H1 (cell line): ENCODE data around the gene TBC1D10A. TPM values are rescaled to one million over a fixed set of nuclear protein-coding genes. Genes with fewer than 3 reads are reported as not detected.

ENCODE experiments used
- CTCF ChIA-PET: fragments of 300-600 bp; sonication (Branson Sonifier 250); formaldehyde crosslinking; loops from one replicate; lab custom pipeline; 2021; ENCODE audit not compliant: partially characterized antibody; lab: Charles Lee
- POLR2A ChIA-PET: fragments of 300-600 bp; sonication (Branson Sonifier 250); formaldehyde crosslinking; loops from one replicate; lab custom pipeline; 2021; ENCODE audit warnings: inconsistent platforms; ENCODE audit not compliant: partially characterized antibody; lab: Charles Lee
- DNase-seq, 2 experiments: peaks; one replicate each; pipeline versions ENCODE4 v3.0.0 to v3.0.0-alpha.2; 2010 to 2022; ENCODE audit warnings: low spot score in 2 of 2, low read depth in 1 of 2, mixed read lengths in 1 of 2
- FAIRE-seq: peaks from 2 replicates; lab custom pipeline; 2011; peaks lifted over from hg19 to GRCh38; lab: Jason Lieb, UNC
- H2AFZ ChIP-seq: 2 replicates; pipeline ENCODE4 v1.8.1; 2012; ENCODE audit warnings: low read length, inconsistent platforms
- H2AK5ac ChIP-seq: 2 replicates; pipeline ENCODE4 v1.6.1; 2013; ENCODE audit warnings: low read depth, low read length
- H2BK120ac ChIP-seq: replicated peaks from 2 replicates; pipeline ENCODE3; 2013; ENCODE audit warnings: low read depth, low read length, inconsistent platforms
- H2BK12ac ChIP-seq: 2 replicates; pipeline ENCODE4 v1.6.1; 2013; ENCODE audit warnings: low read depth, low read length
- H2BK15ac ChIP-seq: 2 replicates; pipeline ENCODE4 v1.6.1; 2013; ENCODE audit warnings: low read length
- H2BK20ac ChIP-seq: 2 replicates; pipeline ENCODE4 v1.6.1; 2013; ENCODE audit warnings: low read length
- H2BK5ac ChIP-seq: 2 replicates; pipeline ENCODE4 v1.6.1; 2013; ENCODE audit warnings: low read depth, low read length
- H3K14ac ChIP-seq: 2 replicates; pipeline ENCODE4 v1.6.1; 2013; ENCODE audit warnings: inconsistent platforms; ENCODE audit not compliant: insufficient read length
- H3K18ac ChIP-seq: 2 replicates; pipeline ENCODE4 v1.6.1; 2013; ENCODE audit warnings: low read length; ENCODE audit errors: extremely low read depth
- H3K23ac ChIP-seq: 2 replicates; pipeline ENCODE4 v1.6.1; 2013; ENCODE audit warnings: inconsistent platforms; ENCODE audit not compliant: insufficient read length
- H3K23me2 ChIP-seq: 2 replicates; pipeline ENCODE4 v1.6.1; 2013; ENCODE audit warnings: low read depth, low read length
- H3K27ac ChIP-seq: 2 replicates; pipeline ENCODE4 v1.6.1; 2011; ENCODE audit warnings: low read depth, low read length, inconsistent platforms
- H3K27me3 ChIP-seq, 4 experiments: replicated peaks in 1 of 4; 1 replicate in 1 of 4; 2 replicates in 3 of 4; pipeline versions ENCODE4 v1.6.1 to v1.8.1; 2011 to 2013; ENCODE audit warnings: low read length in 3 of 4, mild to moderate bottlenecking in 3 of 4, inconsistent platforms in 2 of 4, mixed read lengths in 2 of 4, moderate library complexity in 1 of 4; ENCODE audit not compliant: control insufficient read depth in 3 of 4, insufficient read depth in 3 of 4; ENCODE audit errors: extremely low read depth in 1 of 4
- H3K36me3 ChIP-seq, 4 experiments: 2 replicates each; pipeline versions ENCODE4 v1.6.1 to v1.8.1; 2011 to 2013; ENCODE audit warnings: mild to moderate bottlenecking in 4 of 4, low read length in 3 of 4, moderate library complexity in 2 of 4, control low read depth in 1 of 4, inconsistent platforms in 1 of 4; ENCODE audit not compliant: insufficient read depth in 4 of 4, control insufficient read depth in 2 of 4
- H3K4ac ChIP-seq: replicated peaks from 2 replicates; pipeline ENCODE3; 2013; ENCODE audit warnings: low read length, low read depth, mixed read lengths, inconsistent platforms; ENCODE audit not compliant: insufficient read length
- H3K4me1 ChIP-seq, 4 experiments: replicated peaks in 1 of 4; 1 replicate in 1 of 4; 2 replicates in 3 of 4; pipeline versions ENCODE4 v1.6.1 to v1.8.1; 2011 to 2013; ENCODE audit warnings: low read length in 3 of 4, inconsistent platforms in 2 of 4, mixed read lengths in 1 of 4; ENCODE audit not compliant: insufficient read depth in 4 of 4, control insufficient read depth in 3 of 4
- H3K4me2 ChIP-seq, 2 experiments: 2 replicates each; pipeline versions ENCODE4 v1.6.1 to v1.8.1; 2011 to 2013; ENCODE audit warnings: low read depth in 2 of 2, low read length in 2 of 2, control low read depth in 1 of 2, inconsistent platforms in 1 of 2, mild to moderate bottlenecking in 1 of 2; ENCODE audit not compliant: insufficient read depth in 1 of 2
- H3K4me3 ChIP-seq, 4 experiments: fragments of 200-600, 300-600 bp in 1 of 4; sonication (generic), shearing (Covaris generic), sonication (Bioruptor Twin) in 1 of 4; 2 replicates each; pipeline versions ENCODE4 v1.5.1 to v1.8.1; 2011 to 2016; ENCODE audit warnings: low read length in 4 of 4, low read depth in 3 of 4, control low read depth in 2 of 4, inconsistent platforms in 2 of 4, mild to moderate bottlenecking in 2 of 4, mixed read lengths in 1 of 4, moderate library complexity in 1 of 4; ENCODE audit not compliant: insufficient read depth in 2 of 4; ENCODE audit errors: extremely low read depth in 1 of 4
- H3K56ac ChIP-seq: replicated peaks from 2 replicates; pipeline ENCODE3; 2013; ENCODE audit warnings: low read depth, mild to moderate bottlenecking, mixed read lengths, low read length, inconsistent platforms; ENCODE audit not compliant: insufficient read length
- H3K79me1 ChIP-seq: 2 replicates; pipeline ENCODE4 v1.6.1; 2013; ENCODE audit warnings: low read depth, low read length, control low read depth
- H3K79me2 ChIP-seq, 2 experiments: 2 replicates each; pipeline versions ENCODE4 v1.6.1 to v1.8.1; 2012 to 2013; ENCODE audit warnings: low read length in 2 of 2, mild to moderate bottlenecking in 2 of 2, inconsistent platforms in 1 of 2; ENCODE audit not compliant: insufficient read depth in 2 of 2, control insufficient read depth in 1 of 2
- H3K9ac ChIP-seq, 4 experiments: replicated peaks in 1 of 4; 1 replicate in 1 of 4; 2 replicates in 3 of 4; pipeline versions ENCODE4 v1.6.1 to v1.8.1; 2011 to 2013; ENCODE audit warnings: low read depth in 3 of 4, low read length in 3 of 4, control low read depth in 2 of 4, mild to moderate bottlenecking in 2 of 4, moderate library complexity in 2 of 4, inconsistent platforms in 1 of 4; ENCODE audit errors: extremely low read depth in 1 of 4
- H3K9me3 ChIP-seq, 2 experiments: 2 replicates each; pipeline versions ENCODE4 v1.6.1 to v1.8.1; 2012 to 2013; ENCODE audit warnings: mild to moderate bottlenecking in 2 of 2, moderate library complexity in 2 of 2, control low read depth in 1 of 2, inconsistent platforms in 1 of 2, low read depth in 1 of 2, low read length in 1 of 2, mixed read lengths in 1 of 2; ENCODE audit not compliant: insufficient read depth in 2 of 2
- H4K20me1 ChIP-seq, 2 experiments: replicated peaks in 1 of 2; 2 replicates each; pipeline versions ENCODE3 to v1.8.1; 2011 to 2013; ENCODE audit warnings: inconsistent platforms in 2 of 2, low read length in 2 of 2, mild to moderate bottlenecking in 1 of 2; ENCODE audit not compliant: insufficient read depth in 2 of 2, control insufficient read depth in 1 of 2
- H4K5ac ChIP-seq: 2 replicates; pipeline ENCODE4 v1.6.1; 2013; ENCODE audit warnings: low read length, low read depth, mixed read lengths, inconsistent platforms; ENCODE audit not compliant: insufficient read length
- H4K8ac ChIP-seq: 2 replicates; pipeline ENCODE4 v1.8.0; 2013; ENCODE audit warnings: mild to moderate bottlenecking, moderate library complexity, low read length, inconsistent platforms; ENCODE audit not compliant: insufficient read depth; ENCODE audit errors: extremely low read depth
- H4K91ac ChIP-seq: replicated peaks from 2 replicates; pipeline ENCODE3; 2013; ENCODE audit warnings: low read length, mixed read lengths, inconsistent platforms; ENCODE audit not compliant: insufficient read length
- TAF7 ChIP-seq: optimal IDR thresholded peaks from 2 replicates; pipeline ENCODE3; 2011; ENCODE audit warnings: low read depth, mild to moderate bottlenecking, inconsistent platforms, low read length, moderate library complexity, borderline replicate concordance
- YY1 ChIP-seq: IDR thresholded peaks from 2 replicates; pipeline ENCODE4 v1.6.1; 2011; ENCODE audit warnings: low read depth, mild to moderate bottlenecking, low read length
- WGBS, 2 experiments: shearing (Covaris generic) in 1 of 2; methylation state at CpG; one replicate each; pipeline versions ENCODE4 v1.1.6 to v1.1.7; 2013 to 2015; ENCODE audit warnings: low lambda C conversion rate in 2 of 2, mixed read lengths in 2 of 2, inconsistent platforms in 1 of 2, low coverage in 1 of 2, missing lambda C conversion rate in 1 of 2; ENCODE audit not compliant: insufficient replicate concordance in 2 of 2, insufficient coverage in 1 of 2, insufficient read length in 1 of 2; ENCODE audit errors: extremely low coverage in 1 of 2, missing lambda C conversion rate in 1 of 2; 5-methylcytosine and 5-hydroxymethylcytosine counted together
- polyA plus RNA-seq, 7 experiments: library from polyadenylated mRNA; depleted of rRNA in 3 of 7; stranded (reverse) in 5 of 7; unstranded in 2 of 7; fragments of >200 nt in 5 of 7; fragments of 200-250 nt in 2 of 7; gene quantifications; 1 replicate in 5 of 7; 2 replicates in 1 of 7; 4 replicates in 1 of 7; pipeline versions ENCODE4 v1.2.1 to v1.2.3, GENCODE V29; 2011 to 2013; ENCODE audit warnings: missing spikeins in 2 of 7, mixed read lengths in 2 of 7
- total RNA-seq: library from RNA; stranded (reverse); fragmentation: NEBNext Ultra II Directional; extraction: Animal tissue kit (Norgen Biotek cat#: 25700); gene quantifications from 2 replicates; pipeline ENCODE4 v1.2.1, GENCODE V29; 2021

TBC1D10A gene
- total and polyA plus RNA-seq, 2 of the 8 experiments (the other 6 are each of a cell fraction or from before 2014, with no cell fraction given): 5.4 to 7.0 TPM

DNA sequence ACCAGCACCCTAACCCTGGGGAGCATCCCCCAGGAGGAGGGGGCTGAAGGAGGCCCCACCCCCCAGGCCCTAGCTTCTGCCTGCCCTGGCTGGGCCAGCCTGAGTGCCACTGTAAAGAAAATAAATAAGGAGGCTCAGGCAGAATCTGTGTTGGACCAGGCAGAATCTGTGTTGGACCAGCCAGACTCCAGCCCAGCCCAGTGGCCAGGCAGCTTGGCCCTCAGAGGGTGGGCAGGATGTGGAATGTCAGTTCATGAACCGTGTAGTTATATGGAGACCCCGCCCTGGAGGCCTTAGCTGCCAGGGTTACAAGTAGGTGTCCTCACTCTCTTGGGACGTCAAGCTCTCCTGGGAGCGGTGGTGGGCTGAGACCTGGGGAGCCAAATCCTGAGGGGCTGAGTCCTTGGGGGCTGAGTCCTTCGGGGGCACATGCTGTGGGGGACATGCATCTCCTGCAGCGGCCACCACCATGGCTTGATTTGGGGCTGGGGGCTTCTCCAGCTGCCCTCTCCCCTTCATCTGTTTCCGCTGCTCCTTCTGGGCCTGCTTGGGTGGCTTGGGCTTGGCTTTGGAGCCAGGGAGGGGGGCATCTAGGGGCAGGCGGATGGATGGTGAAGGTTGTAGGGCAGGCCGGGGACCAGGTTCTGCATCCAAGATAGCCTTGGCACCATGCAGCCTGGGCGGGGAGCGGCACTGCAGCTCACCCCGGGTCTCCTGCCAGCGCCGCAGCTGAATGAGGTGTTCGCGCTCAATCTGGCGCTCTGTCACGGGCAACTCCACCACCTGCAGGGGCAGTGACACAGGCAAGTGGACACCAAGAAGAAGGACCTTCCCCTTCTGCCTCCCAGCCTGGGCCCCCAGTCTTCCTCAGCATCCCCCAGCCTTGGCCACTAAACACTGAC lies 34.4 kb downstream of the TBC1D10A start:
- peaks cover 12% of the 10 kb centered on the region; the same call in 1 of the 2 replicates for H3K23me2 ChIP-seq
- no peak overlapping the region for H3K9ac ChIP-seq
- no peaks in the 10 kb centered on the region for H3K79me1 ChIP-seq
- no peak overlapping the region for H2BK5ac ChIP-seq
- H4K20me1 ChIP-seq: peaks cover 0 to 2% of the 10 kb centered on the region in 2 experiments
- no peak overlapping the region for H3K4ac ChIP-seq
- no peak overlapping the region for H3K27ac ChIP-seq
- H3K9me3 ChIP-seq: no peaks in the 10 kb centered on the region
- no peak overlapping the region for H3K4me2 ChIP-seq
- no peak overlapping the region for H2BK12ac ChIP-seq
- H3K23ac ChIP-seq: no peak overlapping the region
- H4K91ac ChIP-seq: no peak overlapping the region
- 81% methylated on average over 14 of the region's 18 CpGs; no CpG with 5 or more reads in 1 of the 2 experiments for WGBS, 2 experiments
- no peak overlapping the region for H3K14ac ChIP-seq
- ChIA-PET POLR2A (interaction anchor here (0.9 to 1.3 kb wide), 4 partner anchors 9 to 132 kb away, joined by 3 read pairs; partner anchors contain the start of genes CCDC157 and SF3A1), CTCF (interaction anchor here (0.8 to 9.1 kb wide), 3 partner anchors 9 to 31 kb away, joined by 3 to 203 read pairs (median 48); partner anchors contain the start of gene TBC1D10A)
- no peak overlapping the region for H2BK20ac ChIP-seq
- no peaks in the 10 kb centered on the region for H3K36me3 ChIP-seq
- H4K8ac ChIP-seq: no peak overlapping the region
- H2BK120ac ChIP-seq: no peak overlapping the region
- H2AK5ac ChIP-seq: no peak overlapping the region
- no peak overlapping the region for H3K56ac ChIP-seq
- FAIRE-seq (no peak), DNase-seq (no peak)
- H2AFZ ChIP-seq: no peak overlapping the region
- H3K4me3 ChIP-seq: no peak overlapping the region
- H3K79me2 ChIP-seq: no peaks in the 10 kb centered on the region
- TF ChIP-seq TAF7 (no peak), YY1 (no peak)
- H3K27me3 ChIP-seq: no peaks in the 10 kb centered on the region
- no peak overlapping the region for H4K5ac ChIP-seq
- peaks cover 0 to 19% (median 14%) of the 10 kb centered on the region in 4 experiments; a peak in 6 of 7 replicates for H3K4me1 ChIP-seq
- H3K18ac ChIP-seq: no peak overlapping the region
- no peak overlapping the region for H2BK15ac ChIP-seq
